MG63 (cell line): Measurements from ENCODE around the gene STOM. TPM values are rescaled to one million over a fixed set of nuclear protein-coding genes. Genes with fewer than 3 reads are reported as not detected.
A peak's percentile ranks its signal among the peaks of the same experiment; 100 is the strongest.

Experiments
- DNase-seq: peaks from one replicate; pipeline ENCODE4 v3.0.0-alpha.2; 2020
- H3K27me3 ChIP-seq: fragments of 250-450 bp; sonication (Bioruptor Pico); 2 replicates; pipeline ENCODE4 v1.5.1; 2020; ENCODE audit warnings: mild to moderate bottlenecking, moderate library complexity
- H3K36me3 ChIP-seq: fragments of 250-450 bp; sonication (Bioruptor Pico); 2 replicates; pipeline ENCODE4 v1.5.1; 2020; ENCODE audit warnings: mild to moderate bottlenecking, moderate library complexity
- H3K4me3 ChIP-seq: fragments of 250-450 bp; sonication (Bioruptor Pico); 2 replicates; pipeline ENCODE4 v1.5.1; 2020; ENCODE audit warnings: mild to moderate bottlenecking, moderate library complexity
- H3K9me3 ChIP-seq: fragments of 250-450 bp; sonication (Bioruptor Pico); 2 replicates; pipeline ENCODE4 v1.5.1; 2020; ENCODE audit warnings: mild to moderate bottlenecking, moderate library complexity
- total RNA-seq: library from RNA; depleted of rRNA; stranded (reverse); fragments of >200 nt; shearing (Covaris generic); gene quantifications from 2 replicates; pipeline ENCODE4 v1.2.3, GENCODE V29; 2014; ENCODE audit warnings: low replicate concordance

The STOM gene
- total RNA-seq, 1 experiment from 2014 or later, result 108 TPM

GRCh38 chr9:121376214-121376830, 6.3 kb upstream of the STOM start:
- Histone ChIP-seq H3K27me3 (no peaks in the 10 kb centered on the region), H3K36me3 (no peaks in the 10 kb centered on the region), H3K9me3 (no peaks in the 10 kb centered on the region), H3K4me3 (no peak overlapping the region)
- DNase-seq, result no peak

GRCh38 chr9:121373011-121373729, 3.1 kb upstream of the STOM start:
- DNase-seq, result peak; percentile 67
- H3K4me3 ChIP-seq, result no peak overlapping the region
- H3K9me3 ChIP-seq, result no peaks in the 10 kb centered on the region
- peaks cover 3% of the 10 kb centered on the region; the same call in 1 of the 2 replicates for H3K36me3 ChIP-seq
- no peaks in the 10 kb centered on the region for H3K27me3 ChIP-seq

GRCh38 chr9:121372239-121373010, 2.4 kb upstream of the STOM start:
- Histone ChIP-seq H3K9me3 (no peaks in the 10 kb centered on the region), H3K27me3 (no peaks in the 10 kb centered on the region), H3K36me3 (peaks cover 10% of the 10 kb centered on the region), H3K4me3 (no peak overlapping the region)
- no peak for DNase-seq

- Histone ChIP-seq H3K27me3 (no peaks in the 10 kb centered on the region), H3K9me3 (no peaks in the 10 kb centered on the region), H3K36me3 (peaks cover 17% of the 10 kb centered on the region), H3K4me3 (no peak overlapping the region)
- DNase-seq, result no peak
Measured at GRCh38 chr9:121371495-121372061, 1.5 kb upstream of the STOM start.

- no peak for DNase-seq
Measured at GRCh38 chr9:121368745-121369144, 1.3 kb downstream of the STOM start.

GRCh38 chr9:121368138-121368522, 1.9 kb downstream of the STOM start:
- H3K27me3 ChIP-seq, result no peaks in the 10 kb centered on the region

More at GRCh38 chr9:121368745-121369144, 1.3 kb downstream of the STOM start:
- no peaks in the 10 kb centered on the region for H3K27me3 ChIP-seq
- peaks cover 40% of the 10 kb centered on the region for H3K36me3 ChIP-seq
- H3K9me3 ChIP-seq, result no peaks in the 10 kb centered on the region
- peak overlapping the region; percentile 65 for H3K4me3 ChIP-seq

GRCh38 chr9:121367306-121368137, 2.5 kb downstream of the STOM start:
- DNase-seq, result no peak
- H3K9me3 ChIP-seq, result no peaks in the 10 kb centered on the region
- H3K27me3 ChIP-seq, result no peaks in the 10 kb centered on the region
- H3K4me3 ChIP-seq, result peak overlapping the region; percentile 65
- H3K36me3 ChIP-seq, result peaks cover 43% of the 10 kb centered on the region

More at GRCh38 chr9:121368138-121368522, 1.9 kb downstream of the STOM start:
- Histone ChIP-seq H3K9me3 (no peaks in the 10 kb centered on the region), H3K4me3 (peak overlapping the region; percentile 65), H3K36me3 (peaks cover 43% of the 10 kb centered on the region)
- no peak for DNase-seq

- no peak overlapping the region; the same call in 1 of the 2 replicates for H3K4me3 ChIP-seq
Measured at GRCh38 chr9:121366611-121367192, 3.3 kb downstream of the STOM start.

GRCh38 chr9:121365564-121365963, 4.5 kb downstream of the STOM start:
- Histone ChIP-seq H3K36me3 (peaks cover 50% of the 10 kb centered on the region), H3K9me3 (no peaks in the 10 kb centered on the region), H3K27me3 (no peaks in the 10 kb centered on the region), H3K4me3 (no peak overlapping the region)
- DNase-seq, result no peak

More at GRCh38 chr9:121366611-121367192, 3.3 kb downstream of the STOM start:
- Histone ChIP-seq H3K9me3 (no peaks in the 10 kb centered on the region), H3K36me3 (peaks cover 48% of the 10 kb centered on the region), H3K27me3 (no peaks in the 10 kb centered on the region)
- DNase-seq, result no peak

GRCh38 chr9:121364886-121365285, 5.2 kb downstream of the STOM start:
- DNase-seq, result no peak
- Histone ChIP-seq H3K4me3 (no peak overlapping the region), H3K27me3 (no peaks in the 10 kb centered on the region)

GRCh38 chr9:121364077-121364476, 6.0 kb downstream of the STOM start:
- no peak overlapping the region for H3K4me3 ChIP-seq
- no peaks in the 10 kb centered on the region for H3K9me3 ChIP-seq
- no peak for DNase-seq
- H3K36me3 ChIP-seq, result peaks cover 57% of the 10 kb centered on the region
- H3K27me3 ChIP-seq, result no peaks in the 10 kb centered on the region

More at GRCh38 chr9:121364886-121365285, 5.2 kb downstream of the STOM start:
- Histone ChIP-seq H3K36me3 (peaks cover 51% of the 10 kb centered on the region), H3K9me3 (no peaks in the 10 kb centered on the region)

GRCh38 chr9:121363622-121363961, 6.5 kb downstream of the STOM start:
- no peaks in the 10 kb centered on the region for H3K27me3 ChIP-seq
- DNase-seq, result no peak
- peaks cover 61% of the 10 kb centered on the region for H3K36me3 ChIP-seq
- H3K9me3 ChIP-seq, result no peaks in the 10 kb centered on the region
- no peak overlapping the region for H3K4me3 ChIP-seq

- no peaks in the 10 kb centered on the region for H3K9me3 ChIP-seq
- peak; percentile 22 for DNase-seq
- H3K27me3 ChIP-seq, result no peaks in the 10 kb centered on the region
- H3K36me3 ChIP-seq, result peaks cover 62% of the 10 kb centered on the region
- no peak overlapping the region for H3K4me3 ChIP-seq
Measured at GRCh38 chr9:121362813-121363621, 7.0 kb downstream of the STOM start.

GRCh38 chr9:121360601-121361374, 9.3 kb downstream of the STOM start:
- Histone ChIP-seq H3K27me3 (no peaks in the 10 kb centered on the region), H3K36me3 (peaks cover 57% of the 10 kb centered on the region), H3K9me3 (no peaks in the 10 kb centered on the region), H3K4me3 (no peak overlapping the region)
- DNase-seq, result no peak
